CD8-positive, alpha-beta memory T cell (primary cell): ENCODE measurements around the gene COA1. TPM values are rescaled to one million over a fixed set of nuclear protein-coding genes. Genes with fewer than 3 reads are reported as not detected.
A peak's percentile ranks its signal among the peaks of the same experiment; 100 is the strongest.
"Not testable (repeated sequence)": the region's sequence is repeated elsewhere in the genome, so short reads cannot be mapped to it uniquely, and the experiment has no call there.

Source experiments
- CTCF ChIA-PET: fragments of 350-600 bp; sonication (Branson Sonifier 250); formaldehyde crosslinking; loops from one replicate; lab custom pipeline; 2021; ENCODE audit warnings: antibody characterized with exemption; lab: Charles Lee
- POLR2A ChIA-PET: fragments of 350-600 bp; sonication (Branson Sonifier 250); formaldehyde crosslinking; loops from one replicate; lab custom pipeline; 2021; ENCODE audit warnings: antibody characterized with exemption; lab: Charles Lee
- DNase-seq, 5 donors: peaks; one replicate each; pipeline versions ENCODE4 v3.0.0 to v3.0.0-alpha.2; 2020 to 2022; ENCODE audit warnings: mixed read lengths in 1 of 5
- H3K27ac ChIP-seq: one replicate; pipeline ENCODE4 v1.7.0; 2013; ENCODE audit warnings: low read depth, mild to moderate bottlenecking, low read length, moderate library complexity
- H3K27me3 ChIP-seq: 2 replicates; pipeline ENCODE4 v1.7.0; 2013; ENCODE audit warnings: low read length, mild to moderate bottlenecking; ENCODE audit not compliant: insufficient read depth, poor library complexity, severe bottlenecking
- H3K36me3 ChIP-seq: 2 replicates; pipeline ENCODE4 v1.7.0; 2013; ENCODE audit warnings: mild to moderate bottlenecking, low read length, moderate library complexity; ENCODE audit not compliant: insufficient read depth
- H3K4me1 ChIP-seq: 2 replicates; pipeline ENCODE4 v1.7.0; 2013; ENCODE audit warnings: mild to moderate bottlenecking, low read length, moderate library complexity; ENCODE audit not compliant: insufficient read depth
- H3K4me3 ChIP-seq: 2 replicates; pipeline ENCODE4 v1.7.0; 2013; ENCODE audit warnings: mild to moderate bottlenecking, low read length
- H3K9me3 ChIP-seq: 2 replicates; pipeline ENCODE4 v1.7.0; 2013; ENCODE audit warnings: mild to moderate bottlenecking, low read length
- H3K27ac Mint-ChIP-seq, 8 donors: one replicate each; pipeline ENCODE4 v1.8.0; 2020 to 2021; ENCODE audit warnings: mixed read lengths in 8 of 8, mild to moderate bottlenecking in 6 of 8, inconsistent platforms in 3 of 8, moderate library complexity in 3 of 8
- H3K27me3 Mint-ChIP-seq, 2 donors: one replicate each; pipeline ENCODE4 v1.8.0; 2020 to 2021; ENCODE audit warnings: mixed read lengths in 2 of 2, mild to moderate bottlenecking in 1 of 2, moderate library complexity in 1 of 2
- H3K36me3 Mint-ChIP-seq, 3 donors: one replicate each; pipeline ENCODE4 v1.8.0; 2020 to 2021; ENCODE audit warnings: mixed read lengths in 3 of 3, inconsistent platforms in 1 of 3, mild to moderate bottlenecking in 1 of 3
- H3K4me1 Mint-ChIP-seq, 3 donors: one replicate each; pipeline ENCODE4 v1.8.0; 2020 to 2021; ENCODE audit warnings: mixed read lengths in 3 of 3, inconsistent platforms in 1 of 3, mild to moderate bottlenecking in 1 of 3
- H3K4me3 Mint-ChIP-seq, 7 donors: one replicate each; pipeline ENCODE4 v1.8.0; 2020 to 2021; ENCODE audit warnings: mixed read lengths in 7 of 7, mild to moderate bottlenecking in 6 of 7, moderate library complexity in 4 of 7, inconsistent platforms in 2 of 7
- H3K9me3 Mint-ChIP-seq, 5 donors: one replicate each; pipeline ENCODE4 v1.8.0; 2020 to 2022; ENCODE audit warnings: mixed read lengths in 5 of 5, mild to moderate bottlenecking in 3 of 5, moderate library complexity in 2 of 5, inconsistent platforms in 1 of 5
- polyA plus RNA-seq: library from polyadenylated mRNA; unstranded; fragments of 300-500 nt; fragmentation: Illumina TruSeq; gene quantifications from one replicate; pipeline ENCODE4 v1.2.3, GENCODE V29; 2021
- total RNA-seq, 2 experiments: library from RNA; stranded (reverse); gene quantifications; one replicate each; pipeline ENCODE4 v1.2.3, GENCODE V29; 2021

COA1 gene
- total and polyA plus RNA-seq, 3 experiments from 2014 or later, result 68.9 to 81.6 (median 75.9) TPM

- H3K4me3 ChIP-seq, H3K9me3 Mint-ChIP-seq, DNase-seq, H3K9me3 ChIP-seq, H3K27ac ChIP-seq, POLR2A ChIA-PET, H3K27me3 Mint-ChIP-seq, H3K27me3 ChIP-seq: not testable (repeated sequence)
- Mint-ChIP-seq H3K4me1 (peaks cover 65 to 80% (median 77%) of the 10 kb centered on the region in 3 donors), H3K27ac (peak overlapping the region in 4 of 8 donors; percentile 43 to 70 (median 52)), H3K36me3 (peaks cover 0 to 64% (median 16%) of the 10 kb centered on the region in 3 donors), H3K4me3 (peak overlapping the region in 2 of 7 donors; percentile 72 to 90)
- H3K36me3 ChIP-seq, result peaks cover 37% of the 10 kb centered on the region
- CTCF ChIA-PET, result interaction anchor here (2.9 kb wide), 1 partner anchor 14 kb away, joined by 14 read pairs; the partner anchor contains the start of gene STK17A
- peaks cover 81% of the 10 kb centered on the region for H3K4me1 ChIP-seq
Observed at GRCh38 chr7:43596426-43596825, 132.9 kb downstream of the COA1 start.

- H3K4me1 Mint-ChIP-seq, result peaks cover 69 to 89% (median 87%) of the 10 kb centered on the region in 3 donors
- Histone ChIP-seq H3K27ac (no peak overlapping the region), H3K4me1 (peaks cover 81% of the 10 kb centered on the region), H3K4me3 (peak overlapping the region; percentile 21), H3K36me3 (peaks cover 22% of the 10 kb centered on the region), H3K27me3 (no peaks in the 10 kb centered on the region), H3K9me3 (no peaks in the 10 kb centered on the region)
- DNase-seq, result no peak
- H3K27me3 Mint-ChIP-seq, result peaks cover 0 to 2% of the 10 kb centered on the region in 2 donors
- POLR2A ChIA-PET, result interaction anchor here (0.6 to 0.7 kb wide), 3 partner anchors 8 to 1406 kb away, joined by 3 to 4 read pairs (median 4); no protein-coding TSS in a partner anchor
- H3K27ac Mint-ChIP-seq, result peak overlapping the region; percentile 85 to 99 (median 90)
- H3K4me3 Mint-ChIP-seq, result peak overlapping the region; percentile 62 to 90 (median 77)
- H3K36me3 Mint-ChIP-seq, result peaks cover 0 to 61% (median 14%) of the 10 kb centered on the region in 3 donors
- H3K9me3 Mint-ChIP-seq, result no peaks in the 10 kb centered on the region
- CTCF ChIA-PET, result interaction anchor here (0.7 to 2.9 kb wide), 2 partner anchors 10 to 11 kb away, joined by 3 to 14 read pairs; partner anchors contain the start of gene STK17A
Observed at GRCh38 chr7:43594020-43594419, 135.3 kb downstream of the COA1 start.

GRCh38 chr7:43593010-43593409 is 136.3 kb downstream of the COA1 start:
- Histone ChIP-seq H3K9me3 (no peaks in the 10 kb centered on the region), H3K27ac (no peak overlapping the region), H3K4me1 (peaks cover 89% of the 10 kb centered on the region), H3K27me3 (no peaks in the 10 kb centered on the region), H3K4me3 (peak overlapping the region; percentile 16), H3K36me3 (peaks cover 13% of the 10 kb centered on the region)
- Mint-ChIP-seq H3K27me3 (peaks cover 0 to 2% of the 10 kb centered on the region in 2 donors), H3K9me3 (no peaks in the 10 kb centered on the region), H3K4me1 (peaks cover 73 to 89% (median 88%) of the 10 kb centered on the region in 3 donors), H3K36me3 (peaks cover 0 to 58% (median 12%) of the 10 kb centered on the region in 3 donors), H3K27ac (peak overlapping the region in 7 of 8 donors; percentile 85 to 93 (median 87)), H3K4me3 (peak overlapping the region; percentile 14 to 90 (median 77))
- DNase-seq, result no peak
- POLR2A ChIA-PET, result interaction anchor here (0.6 to 1.2 kb wide), 2 partner anchors 10 to 26 kb away, joined by 3 to 4 read pairs; partner anchors contain the start of gene STK17A
- CTCF ChIA-PET, result interaction anchor here (1.3 to 3.2 kb wide), 2 partner anchors 11 to 107 kb away, joined by 3 to 19 read pairs; partner anchors contain the start of gene STK17A

- peaks cover 10% of the 10 kb centered on the region for H3K36me3 ChIP-seq
- CTCF ChIA-PET, result interaction anchor here (1.3 to 3.2 kb wide), 2 partner anchors 10 to 107 kb away, joined by 3 to 19 read pairs; partner anchors contain the start of gene STK17A
- peaks cover 0 to 56% (median 12%) of the 10 kb centered on the region in 3 donors for H3K36me3 Mint-ChIP-seq
- POLR2A ChIA-PET, result interaction anchor here (0.6 to 1.2 kb wide), 2 partner anchors 10 to 27 kb away, joined by 3 to 4 read pairs; partner anchors contain the start of gene STK17A
- no peak overlapping the region for H3K4me3 ChIP-seq
- peaks cover 0 to 2% of the 10 kb centered on the region in 2 donors for H3K27me3 Mint-ChIP-seq
- DNase-seq, result no peak
- no peaks in the 10 kb centered on the region for H3K27me3 ChIP-seq
- peak overlapping the region; percentile 27 to 81 (median 75) for H3K4me3 Mint-ChIP-seq
- H3K4me1 Mint-ChIP-seq, result peaks cover 76 to 92% (median 91%) of the 10 kb centered on the region in 3 donors
- H3K27ac Mint-ChIP-seq, result peak overlapping the region; percentile 78 to 93 (median 88)
- peaks cover 93% of the 10 kb centered on the region for H3K4me1 ChIP-seq
- H3K27ac ChIP-seq, result no peak overlapping the region
- H3K9me3 Mint-ChIP-seq, result no peaks in the 10 kb centered on the region
- H3K9me3 ChIP-seq, result no peaks in the 10 kb centered on the region
Observed at GRCh38 chr7:43592326-43592725, 137.0 kb downstream of the COA1 start.

GRCh38 chr7:43591558-43592180 is 137.7 kb downstream of the COA1 start:
- ChIA-PET POLR2A (no interaction called here), CTCF (interaction anchor here (1.3 to 3.2 kb wide), 2 partner anchors 9 to 108 kb away, joined by 3 to 19 read pairs; partner anchors contain the start of gene STK17A)
- Histone ChIP-seq H3K27ac (no peak overlapping the region), H3K4me3 (peak overlapping the region; percentile 4), H3K4me1 (peaks cover 91% of the 10 kb centered on the region), H3K36me3 (peaks cover 5% of the 10 kb centered on the region), H3K27me3 (no peaks in the 10 kb centered on the region), H3K9me3 (no peaks in the 10 kb centered on the region)
- no peak for DNase-seq
- Mint-ChIP-seq H3K9me3 (no peaks in the 10 kb centered on the region), H3K4me1 (peaks cover 77 to 91% (median 90%) of the 10 kb centered on the region in 3 donors), H3K27ac (peak overlapping the region; percentile 78 to 93 (median 88)), H3K36me3 (peaks cover 0 to 54% (median 11%) of the 10 kb centered on the region in 3 donors), H3K27me3 (peaks cover 0 to 1% of the 10 kb centered on the region in 2 donors), H3K4me3 (peak overlapping the region; percentile 27 to 79 (median 75))

- H3K36me3 ChIP-seq, result no peaks in the 10 kb centered on the region
- DNase-seq, result no peak
- H3K4me3 Mint-ChIP-seq, result peak overlapping the region; percentile 49 to 79 (median 75)
- H3K9me3 Mint-ChIP-seq, result no peaks in the 10 kb centered on the region
- H3K4me1 Mint-ChIP-seq, result peaks cover 75 to 91% (median 89%) of the 10 kb centered on the region in 3 donors
- H3K4me1 ChIP-seq, result peaks cover 85% of the 10 kb centered on the region
- H3K27ac ChIP-seq, result no peak overlapping the region
- CTCF ChIA-PET, result interaction anchor here (1.2 to 3.2 kb wide), 2 partner anchors 9 to 109 kb away, joined by 3 to 19 read pairs; partner anchors contain the start of gene STK17A
- POLR2A ChIA-PET, result no interaction called here
- H3K27me3 Mint-ChIP-seq, result no peaks in the 10 kb centered on the region
- H3K36me3 Mint-ChIP-seq, result peaks cover 0 to 52% (median 11%) of the 10 kb centered on the region in 3 donors
- H3K27ac Mint-ChIP-seq, result peak overlapping the region; percentile 78 to 93 (median 88)
- H3K27me3 ChIP-seq, result no peaks in the 10 kb centered on the region
- peak overlapping the region; percentile 21 for H3K4me3 ChIP-seq
- H3K9me3 ChIP-seq, result no peaks in the 10 kb centered on the region
Observed at GRCh38 chr7:43590862-43591557, 138.3 kb downstream of the COA1 start.

- H3K27me3 Mint-ChIP-seq, result no peaks in the 10 kb centered on the region
- Histone ChIP-seq H3K36me3 (no peaks in the 10 kb centered on the region), H3K9me3 (no peaks in the 10 kb centered on the region), H3K27ac (no peak overlapping the region), H3K27me3 (no peaks in the 10 kb centered on the region), H3K4me1 (peaks cover 72% of the 10 kb centered on the region), H3K4me3 (peak overlapping the region; percentile 39)
- H3K9me3 Mint-ChIP-seq, result no peaks in the 10 kb centered on the region
- POLR2A ChIA-PET, result no interaction called here
- H3K4me3 Mint-ChIP-seq, result peak overlapping the region; percentile 65 to 86 (median 74)
- DNase-seq, result no peak
- peaks cover 0 to 58% (median 14%) of the 10 kb centered on the region in 3 donors for H3K36me3 Mint-ChIP-seq
- peaks cover 70 to 89% (median 80%) of the 10 kb centered on the region in 3 donors for H3K4me1 Mint-ChIP-seq
- peak overlapping the region; percentile 80 to 95 (median 90) for H3K27ac Mint-ChIP-seq
- CTCF ChIA-PET, result no interaction called here
Observed at GRCh38 chr7:43589728-43590127, 139.6 kb downstream of the COA1 start.
